Lower leg skin (tissue), 4 donors: ENCODE measurements around the gene INAFM2. TPM values are rescaled to one million over a fixed set of nuclear protein-coding genes. Genes with fewer than 3 reads are reported as not detected.

Experiments
- DNase-seq, 2 donors: peaks; one replicate each; pipeline ENCODE4 v3.0.0-alpha.2; 2019; ENCODE audit warnings: low spot score in 2 of 2
- H3K4me3 ChIP-seq: fragments of 200-600 bp; sonication (generic); 2 replicates; pipeline ENCODE4 v1.5.1; 2017; ENCODE audit warnings: mild to moderate bottlenecking, low read depth; ENCODE audit not compliant: poor library complexity, severe bottlenecking
- CTCF ChIP-seq, 3 donors: fragments of 450-650 bp; IDR thresholded peaks; one replicate each; pipeline ENCODE4 v1.5.1; 2016; ENCODE audit warnings: antibody characterized with exemption in 3 of 3, mild to moderate bottlenecking in 3 of 3, moderate library complexity in 2 of 3
- POLR2A ChIP-seq, 2 donors: fragments of 450-650 bp; IDR thresholded peaks; one replicate each; pipeline ENCODE4 v1.6.1; 2016 to 2017; ENCODE audit warnings: antibody characterized with exemption in 2 of 2, mild to moderate bottlenecking in 1 of 2, moderate library complexity in 1 of 2
- WGBS, 2 donors: methylation state at CpG; one replicate each; pipeline ENCODE4 v1.1.5; 2018; 5-methylcytosine and 5-hydroxymethylcytosine counted together
- intact Hi-C: fragments of 100-400 bp; cut with DNase I; formaldehyde crosslinking; loops from one replicate; pipeline ENCODE4 v1.15.0; 2023; ENCODE audit warnings: low total_unique reads
- total RNA-seq, 4 donors: library from RNA; depleted of rRNA; stranded (reverse); fragments of >200 nt; gene quantifications; one replicate each; pipeline ENCODE4 v1.1.0, GENCODE V29; 2016

The INAFM2 gene
- total RNA-seq, 4 donors from 2014 or later: 6.8 to 13.8 (median 10.0) TPM

DNA sequence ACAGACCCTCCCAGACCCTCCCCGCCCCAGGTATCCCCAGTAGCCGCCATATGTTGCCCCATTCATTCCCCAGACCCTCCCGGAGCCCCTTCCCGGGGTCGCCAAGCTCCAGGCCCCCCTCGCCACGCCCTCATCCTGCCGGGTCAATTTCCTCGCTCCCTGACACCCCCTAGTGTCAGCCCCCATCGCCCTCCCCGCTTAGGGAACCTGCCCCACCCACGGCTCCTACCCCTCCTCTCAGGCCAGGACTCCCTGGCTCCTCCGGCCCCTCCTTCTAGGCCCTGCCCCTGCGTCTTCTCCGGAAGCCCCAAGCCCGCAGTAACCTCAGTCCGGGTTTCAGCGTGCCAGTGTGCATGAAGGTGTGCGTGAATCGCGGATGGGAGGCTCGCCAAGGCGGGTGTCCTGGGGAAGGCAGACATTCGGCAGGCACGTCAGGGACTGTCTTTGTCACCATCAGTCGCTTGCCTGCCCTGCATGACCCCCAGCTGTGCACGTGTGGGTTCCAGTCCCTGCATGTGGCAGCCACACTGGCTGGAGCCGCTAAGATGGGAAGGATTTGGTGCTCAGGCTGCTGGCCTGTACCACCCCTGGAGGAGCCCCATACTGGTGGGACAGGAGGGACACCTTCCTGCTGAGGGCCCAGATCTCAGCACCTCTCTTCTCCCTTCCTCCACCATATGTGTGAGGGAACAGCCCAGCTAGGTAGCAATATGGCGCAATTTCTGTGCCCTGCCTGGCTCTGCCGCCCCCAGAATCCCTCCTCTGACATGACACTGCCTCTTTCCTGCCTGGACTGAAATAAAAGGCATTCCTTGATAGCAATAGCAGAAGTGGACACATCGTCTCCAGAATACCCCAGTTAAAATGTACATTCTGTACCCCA, 35.2 kb downstream of the INAFM2 start:
- WGBS, 2 donors: 11 to 12% methylated on average over 30 to 31 of the region's 31 CpGs
- TF ChIP-seq POLR2A (IDR thresholded peaks at IDR 0.05): no peak
- TF ChIP-seq CTCF (IDR thresholded peaks at IDR 0.05): no peak
- DNase-seq: no peak
- intact Hi-C loops: no loop called here
- H3K4me3 ChIP-seq: no peak overlapping the region

DNA sequence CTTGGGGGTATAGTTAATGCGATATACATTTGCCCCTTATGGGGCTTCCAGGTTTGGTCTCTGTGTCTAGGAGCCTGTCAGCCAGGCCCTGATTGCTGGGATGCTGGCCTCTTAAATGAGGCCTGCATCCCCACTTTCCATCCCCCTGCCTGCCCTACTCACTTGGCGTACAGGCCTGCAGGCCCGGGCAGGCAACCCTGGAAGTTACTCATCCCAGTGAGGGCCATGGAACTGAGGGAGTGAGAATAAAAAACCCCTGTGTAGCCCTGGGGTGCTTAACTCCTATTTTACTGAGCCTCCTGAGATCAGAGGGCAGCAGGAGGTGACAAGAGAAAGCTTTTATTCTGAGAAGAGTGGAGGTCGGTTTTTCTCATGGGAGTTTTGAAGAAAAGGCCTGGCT, 36.5 kb downstream of the INAFM2 start:
- intact Hi-C loops: loop anchor here (10.0 kb wide), 1 partner anchor 75 kb away; the partner anchor contains the start of gene ANKRD63
- 86 to 93% methylated on average over 4 of the region's 4 CpGs for WGBS, 2 donors
- DNase-seq: no peak
- TF ChIP-seq CTCF (IDR thresholded peaks at IDR 0.05) (no peak), POLR2A (IDR thresholded peaks at IDR 0.05) (no peak)
- H3K4me3 ChIP-seq: no peak overlapping the region

- H3K4me3 ChIP-seq: no peak overlapping the region
- TF ChIP-seq CTCF (IDR thresholded peaks at IDR 0.05): no peak
- DNase-seq: no peak
- WGBS, 2 donors: 97 to 100% methylated on average over 2 of the region's 2 CpGs
- intact Hi-C loops: loop anchor here (10.0 kb wide), 1 partner anchor 77 kb away; the partner anchor contains the start of gene ANKRD63
These were observed 38.1 kb downstream of the INAFM2 start for GRCh38 chr15:40361640-40362039.

- intact Hi-C loops: loop anchor here (10.0 kb wide), 1 partner anchor 79 kb away; the partner anchor contains the start of gene ANKRD63
- no peak for DNase-seq
- TF ChIP-seq POLR2A (IDR thresholded peaks at IDR 0.05): no peak
- TF ChIP-seq CTCF (IDR thresholded peaks at IDR 0.05): no peak
- 83 to 86% methylated on average over 8 of the region's 8 CpGs for WGBS, 2 donors
- H3K4me3 ChIP-seq: no peak overlapping the region
These were observed 40.1 kb downstream of the INAFM2 start for GRCh38 chr15:40363611-40364010.

DNA sequence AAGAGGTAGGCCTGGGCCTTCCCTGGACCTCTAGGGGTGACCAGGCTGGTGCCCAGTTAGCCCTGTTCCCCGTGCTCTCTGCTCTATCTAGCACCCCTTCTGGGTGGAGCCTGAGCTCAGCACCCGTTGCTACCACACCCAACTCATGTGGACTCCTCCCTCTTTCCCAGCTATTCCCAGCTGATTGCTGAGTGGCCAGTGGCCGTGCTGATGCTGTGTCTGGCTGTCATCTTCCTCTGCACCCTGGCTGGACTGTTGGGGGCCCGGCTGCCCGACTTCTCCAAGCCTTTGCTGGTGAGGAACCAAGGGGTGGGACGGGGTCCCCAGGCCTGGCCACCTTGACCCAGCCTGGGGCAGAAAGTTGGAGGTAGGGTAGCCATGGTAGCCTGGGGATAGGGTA, 40.8 kb downstream of the INAFM2 start:
- DNase-seq: no peak
- no peak overlapping the region for H3K4me3 ChIP-seq
- 66 to 73% methylated on average over 5 to 6 of the region's 6 CpGs for WGBS, 2 donors
- TF ChIP-seq POLR2A (IDR thresholded peaks at IDR 0.05) (no peak), CTCF (IDR thresholded peaks at IDR 0.05) (no peak)
- intact Hi-C loops: loop anchor here (10.0 kb wide), 1 partner anchor 79 kb away; the partner anchor contains the start of gene ANKRD63
